ENCODE results near the gene KANSL2. TPM values are rescaled to one million over a fixed set of nuclear protein-coding genes. Genes with fewer than 3 reads are reported as not detected.

The KANSL2 gene
- total RNA-seq, 1 experiment from 2014 or later, result 21.8 TPM

DNA sequence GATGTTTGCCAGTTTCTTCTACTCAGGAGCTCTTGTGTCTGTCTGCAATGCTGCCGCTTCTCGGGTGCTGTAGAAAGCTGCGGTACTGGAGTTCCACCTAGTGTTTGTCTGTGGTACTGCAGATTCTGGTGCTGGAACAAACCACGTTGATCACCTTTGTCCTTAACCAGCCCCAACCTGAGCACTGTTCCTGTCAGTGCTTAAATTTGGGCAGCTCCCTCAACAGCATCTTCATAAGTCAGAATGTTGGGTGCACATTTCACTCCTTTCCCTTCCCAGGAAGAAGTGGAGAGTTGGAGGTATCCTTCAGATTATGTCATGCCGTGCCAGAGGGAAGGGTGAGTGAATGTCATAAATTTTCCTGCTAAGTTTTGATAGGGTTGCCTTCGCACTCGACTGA, 63.5 kb downstream of the KANSL2 start:
- Histone ChIP-seq H3K9me2 (ENCODE audit: insufficient read depth) (no peaks in the 10 kb centered on the region), H3K4me1 (replicated peaks; ENCODE audit: insufficient read depth) (no peaks in the 10 kb centered on the region), H3F3A (ENCODE audit: insufficient read depth, low read depth) (no peaks in the 10 kb centered on the region), H3K27ac (no peak overlapping the region), H3K36me3 (ENCODE audit: low read depth) (no peaks in the 10 kb centered on the region), H4K20me1 (ENCODE audit: insufficient read depth) (no peaks in the 10 kb centered on the region), H3K9me3 (ENCODE audit: insufficient read depth, low read depth) (no peaks in the 10 kb centered on the region), H3K79me2 (ENCODE audit: low read depth) (no peaks in the 10 kb centered on the region), H3K4me2 (no peak overlapping the region), H3K4me3 (no peak overlapping the region), H3K27me3 (ENCODE audit: insufficient read depth, low read depth) (peaks cover 27% of the 10 kb centered on the region), H2AFZ (no peak overlapping the region)
- ChIA-PET CTCF (interaction anchor here (1.0 kb wide), 1 partner anchor 421 kb away, joined by 3 read pairs; no protein-coding TSS in a partner anchor), POLR2A (ENCODE audit: unreplicated experiment) (interaction anchor here (0.6 kb wide), 1 partner anchor 22 kb away, joined by 3 read pairs; no protein-coding TSS in a partner anchor)
- intact Hi-C loops (cut with micrococcal nuclease; ENCODE audit: unreplicated experiment), result loop anchor here (1.0 to 10.0 kb wide), 7 partner anchors 76 to 903 kb away; partner anchors contain the start of genes ASB8, CCDC184 and VDR
- BruUV-seq (replicated peaks), result no TSS peak
- TF ChIP-seq, protein P1, sequence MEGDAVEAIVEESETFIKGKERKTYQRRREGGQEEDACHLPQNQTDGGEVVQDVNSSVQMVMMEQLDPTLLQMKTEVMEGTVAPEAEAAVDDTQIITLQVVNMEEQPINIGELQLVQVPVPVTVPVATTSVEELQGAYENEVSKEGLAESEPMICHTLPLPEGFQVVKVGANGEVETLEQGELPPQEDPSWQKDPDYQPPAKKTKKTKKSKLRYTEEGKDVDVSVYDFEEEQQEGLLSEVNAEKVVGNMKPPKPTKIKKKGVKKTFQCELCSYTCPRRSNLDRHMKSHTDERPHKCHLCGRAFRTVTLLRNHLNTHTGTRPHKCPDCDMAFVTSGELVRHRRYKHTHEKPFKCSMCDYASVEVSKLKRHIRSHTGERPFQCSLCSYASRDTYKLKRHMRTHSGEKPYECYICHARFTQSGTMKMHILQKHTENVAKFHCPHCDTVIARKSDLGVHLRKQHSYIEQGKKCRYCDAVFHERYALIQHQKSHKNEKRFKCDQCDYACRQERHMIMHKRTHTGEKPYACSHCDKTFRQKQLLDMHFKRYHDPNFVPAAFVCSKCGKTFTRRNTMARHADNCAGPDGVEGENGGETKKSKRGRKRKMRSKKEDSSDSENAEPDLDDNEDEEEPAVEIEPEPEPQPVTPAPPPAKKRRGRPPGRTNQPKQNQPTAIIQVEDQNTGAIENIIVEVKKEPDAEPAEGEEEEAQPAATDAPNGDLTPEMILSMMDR (conservative IDR thresholded peaks at IDR 0.05), result peak; percentile 97
- TF ChIP-seq EZH2 (IDR thresholded peaks at IDR 0.05; ENCODE audit: low read depth), result no peak
- peak; percentile 63 to 69 for DNase-seq

DNA sequence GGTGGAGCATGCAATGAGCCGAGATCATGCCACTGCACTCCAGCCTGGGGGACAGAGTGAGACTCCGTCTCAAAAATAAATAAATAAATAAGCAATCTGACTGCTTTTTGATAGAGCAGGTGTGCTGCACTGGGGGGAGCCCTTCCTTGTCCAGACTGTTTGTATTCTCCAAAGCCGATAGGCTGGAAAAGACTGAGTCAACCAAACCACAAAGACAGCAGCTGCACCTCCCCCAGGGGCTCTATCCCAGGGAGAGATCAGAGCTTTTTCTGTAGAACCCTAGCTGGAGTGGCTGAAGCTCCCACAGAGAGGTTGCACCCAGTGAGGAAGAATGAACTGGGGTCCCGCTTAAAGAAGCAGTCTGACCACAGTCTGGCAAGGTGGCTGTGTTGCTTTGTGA, 66.4 kb downstream of the KANSL2 start:
- Histone ChIP-seq H3F3A (ENCODE audit: insufficient read depth, low read depth) (no peaks in the 10 kb centered on the region), H2AFZ (no peak overlapping the region), H3K79me2 (ENCODE audit: low read depth) (no peaks in the 10 kb centered on the region), H3K9me3 (ENCODE audit: insufficient read depth, low read depth) (no peaks in the 10 kb centered on the region), H3K27me3 (ENCODE audit: insufficient read depth, low read depth) (peaks cover 20% of the 10 kb centered on the region), H3K4me1 (replicated peaks; ENCODE audit: insufficient read depth) (no peaks in the 10 kb centered on the region), H3K36me3 (ENCODE audit: low read depth) (no peaks in the 10 kb centered on the region), H3K4me3 (no peak overlapping the region), H3K9me2 (ENCODE audit: insufficient read depth) (no peaks in the 10 kb centered on the region), H3K27ac (no peak overlapping the region), H4K20me1 (ENCODE audit: insufficient read depth) (no peaks in the 10 kb centered on the region), H3K4me2 (no peak overlapping the region)
- ChIA-PET CTCF (no interaction called here), POLR2A (ENCODE audit: unreplicated experiment) (no interaction called here)
- TF ChIP-seq, protein P1 (conservative IDR thresholded peaks at IDR 0.05), result no peak
- no peak for TF ChIP-seq EZH2 (IDR thresholded peaks at IDR 0.05; ENCODE audit: low read depth)
- intact Hi-C loops (cut with micrococcal nuclease; ENCODE audit: unreplicated experiment), result loop anchor here (5.0 to 10.0 kb wide), 4 partner anchors 431 to 833 kb away; partner anchors contain the start of genes CCDC184 and VDR
- no peak for DNase-seq
- BruUV-seq (replicated peaks), result no TSS peak

DNA sequence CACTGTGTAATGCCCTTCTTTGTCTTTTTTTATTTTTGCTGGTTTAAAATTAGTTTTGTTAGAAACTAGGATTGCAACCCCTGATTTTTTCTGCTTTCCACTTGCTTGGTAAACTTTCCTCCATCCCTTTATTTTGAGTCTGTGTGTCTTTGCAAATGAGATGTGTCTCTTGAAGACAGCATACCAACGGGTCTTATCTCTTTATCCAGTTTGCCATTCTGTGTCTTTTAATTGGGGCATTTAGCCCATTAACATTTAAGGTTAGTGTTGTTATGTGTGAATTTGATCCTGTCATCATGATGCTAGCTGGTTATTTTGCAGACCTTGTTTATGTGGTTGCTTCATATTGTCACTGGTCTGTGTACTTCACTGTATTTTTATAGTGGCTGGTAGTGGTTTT, 68.7 kb downstream of the KANSL2 start:
- no peak for DNase-seq
- intact Hi-C loops (cut with micrococcal nuclease; ENCODE audit: unreplicated experiment), result loop anchor here (10.0 kb wide), 1 partner anchor 429 kb away; the partner anchor contains the start of gene CCDC184
- H3K9me3 ChIP-seq (ENCODE audit: insufficient read depth, low read depth), result no peaks in the 10 kb centered on the region; the same call in none of the 2 replicates

More for the DNA sequence above, 68.7 kb downstream of the KANSL2 start:
- no TSS peak for BruUV-seq (replicated peaks)
- Histone ChIP-seq H3F3A (ENCODE audit: insufficient read depth, low read depth) (no peaks in the 10 kb centered on the region), H3K4me1 (replicated peaks; ENCODE audit: insufficient read depth) (no peaks in the 10 kb centered on the region), H3K4me3 (no peak overlapping the region), H3K27ac (no peak overlapping the region), H3K4me2 (no peak overlapping the region), H2AFZ (no peak overlapping the region), H3K9me2 (ENCODE audit: insufficient read depth) (no peaks in the 10 kb centered on the region), H4K20me1 (ENCODE audit: insufficient read depth) (no peaks in the 10 kb centered on the region), H3K36me3 (ENCODE audit: low read depth) (no peaks in the 10 kb centered on the region), H3K27me3 (ENCODE audit: insufficient read depth, low read depth) (peaks cover 15% of the 10 kb centered on the region), H3K79me2 (ENCODE audit: low read depth) (no peaks in the 10 kb centered on the region)
- no peak for TF ChIP-seq EZH2 (IDR thresholded peaks at IDR 0.05; ENCODE audit: low read depth)
- TF ChIP-seq, protein P1 (conservative IDR thresholded peaks at IDR 0.05), result no peak
- ChIA-PET POLR2A (ENCODE audit: unreplicated experiment) (no interaction called here), CTCF (no interaction called here)

Small RNAs within 50 kb of the gene (microRNA-seq; reads per million reads assigned to microRNA genes)
- gene MIR1291 (ENCODE audit: borderline number of aligned reads, borderline replicate concordance), result 4.7 reads per million

Other genes starting within 250 kb of the KANSL2 start
- not detected in 2 replicates for gene ANP32D, start 209.7 kb downstream of the KANSL2 start, total RNA-seq (2021)
- gene C12orf54, start 199.7 kb downstream of the KANSL2 start, total RNA-seq (2021), result not detected in 2 replicates
- gene OR8S1, start 156.6 kb downstream of the KANSL2 start, total RNA-seq (2021), result not detected in 2 replicates
- gene LALBA, start 112.2 kb downstream of the KANSL2 start, total RNA-seq (2021), result not detected in 2 replicates
- gene CCNT1, start 34.5 kb upstream of the KANSL2 start, total RNA-seq (2021), result 20.3 and 50.8 TPM in 2 replicates
- 48.3 and 61.9 TPM in 2 replicates for gene ADCY6, start 106.9 kb upstream of the KANSL2 start, total RNA-seq (2021)
- gene CACNB3, start 136.3 kb upstream of the KANSL2 start, total RNA-seq (2021), result 35.4 TPM in 2 replicates
- gene DDX23, start 169.9 kb upstream of the KANSL2 start, total RNA-seq (2021), result 91.4 and 108 TPM in 2 replicates
- gene RND1, start 183.6 kb upstream of the KANSL2 start, total RNA-seq (2021), result 2.7 and 4.0 TPM in 2 replicates
- 23.5 and 25.5 TPM in 2 replicates for gene FKBP11, start 243.3 kb upstream of the KANSL2 start, total RNA-seq (2021)